Activated naive CD8-positive, alpha-beta T cell treated with anti-CD3 and anti-CD28 coated beads, Interleukin-2, amount 10 ng/mL, durations not matched to agents 7 days and 5 days (primary cell): Measurements from ENCODE around the gene CD151. TPM values are rescaled to one million over a fixed set of nuclear protein-coding genes. Genes with fewer than 3 reads are reported as not detected.

Experiments
- ATAC-seq: fragments of 150-1000 bp; cut with Tn5 transposase; one replicate; pipeline ENCODE4 v1.10.0; 2021; ENCODE audit warnings: low read depth, moderate library complexity
- POLR2A ChIA-PET: fragments of 350-600 bp; sonication (Branson Sonifier 250); formaldehyde crosslinking; loops from one replicate; lab custom pipeline; 2021; ENCODE audit warnings: antibody characterized with exemption; lab: Charles Lee
- DNase-seq: peaks from one replicate; pipeline ENCODE4 v3.0.0; 2021
- H3K27ac Mint-ChIP-seq: one replicate; pipeline ENCODE4 v1.8.0; 2022; ENCODE audit warnings: mild to moderate bottlenecking, mixed read lengths
- H3K27me3 Mint-ChIP-seq: one replicate; pipeline ENCODE4 v1.8.0; 2022; ENCODE audit warnings: mild to moderate bottlenecking, moderate library complexity, mixed read lengths
- H3K36me3 Mint-ChIP-seq: one replicate; pipeline ENCODE4 v1.8.0; 2021; ENCODE audit warnings: mild to moderate bottlenecking, mixed read lengths
- H3K4me1 Mint-ChIP-seq: one replicate; pipeline ENCODE4 v1.8.0; 2021; ENCODE audit warnings: mixed read lengths
- H3K4me3 Mint-ChIP-seq: one replicate; pipeline ENCODE4 v1.8.0; 2022; ENCODE audit warnings: mild to moderate bottlenecking, moderate library complexity, mixed read lengths
- H3K9me3 Mint-ChIP-seq: one replicate; pipeline ENCODE4 v1.8.0; 2021; ENCODE audit warnings: mixed read lengths
- total RNA-seq, 2 experiments: library from RNA; stranded (reverse); gene quantifications; one replicate each; pipeline ENCODE4 v1.2.3, GENCODE V29; 2021

Gene CD151
- total RNA-seq, 2 experiments from 2014 or later: 36.4 to 37.4 TPM

DNA sequence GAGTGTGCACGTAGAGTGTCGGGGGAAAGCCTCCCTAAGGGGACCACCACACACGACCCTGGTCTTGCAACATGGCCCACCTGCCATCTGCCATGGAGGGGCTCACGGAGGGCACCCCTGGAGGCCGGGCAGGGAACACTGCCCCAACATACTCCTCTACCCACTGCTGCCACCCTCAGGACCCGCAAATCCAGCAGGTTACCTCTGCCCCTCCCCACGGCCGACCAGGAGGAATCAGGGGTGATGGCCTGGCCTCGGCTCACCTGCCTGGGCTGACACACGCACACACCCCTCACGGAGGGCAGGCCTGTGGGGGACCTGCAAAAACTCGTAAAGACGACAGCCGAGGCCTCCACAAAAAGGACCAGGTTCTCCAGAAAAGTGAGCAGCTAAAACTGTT is 47.7 kb downstream of the CD151 start:
- POLR2A ChIA-PET: no interaction called here
- DNase-seq: no peak
- H3K36me3 Mint-ChIP-seq: peaks cover 2% of the 10 kb centered on the region
- H3K9me3 Mint-ChIP-seq: no peaks in the 10 kb centered on the region
- no peak for ATAC-seq
- no peaks in the 10 kb centered on the region for H3K4me1 Mint-ChIP-seq
- no peaks in the 10 kb centered on the region for H3K27me3 Mint-ChIP-seq
- H3K4me3 Mint-ChIP-seq: no peak overlapping the region
- no peak overlapping the region for H3K27ac Mint-ChIP-seq

- ATAC-seq: no peak
- Mint-ChIP-seq H3K36me3 (no peaks in the 10 kb centered on the region), H3K4me1 (no peaks in the 10 kb centered on the region), H3K9me3 (no peaks in the 10 kb centered on the region), H3K4me3 (no peak overlapping the region), H3K27me3 (no peaks in the 10 kb centered on the region), H3K27ac (no peak overlapping the region)
- POLR2A ChIA-PET: no interaction called here
- DNase-seq: no peak
These were observed 49.8 kb downstream of the CD151 start for GRCh38 chr11:882596-882995.

DNA sequence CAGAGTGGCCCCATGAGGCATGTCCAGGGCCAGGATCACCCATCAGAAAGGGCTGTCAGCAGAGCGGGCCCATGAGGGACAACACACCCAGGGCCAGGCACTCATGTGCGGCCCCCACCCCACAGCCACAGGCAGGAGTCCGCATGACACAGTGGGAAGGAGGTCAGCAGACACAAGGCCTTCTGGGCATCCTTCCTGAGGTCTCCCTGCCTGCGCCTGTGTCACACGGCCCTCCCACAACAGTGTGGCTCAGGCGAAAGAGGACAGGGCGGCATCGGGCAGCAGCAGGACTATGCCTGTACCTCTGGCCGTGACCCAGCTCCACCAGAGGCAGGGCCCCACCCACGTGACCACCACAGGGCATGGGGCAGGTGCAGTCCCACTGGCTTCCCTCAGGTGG is 50.8 kb downstream of the CD151 start:
- POLR2A ChIA-PET: no interaction called here
- no peaks in the 10 kb centered on the region for H3K36me3 Mint-ChIP-seq
- H3K4me1 Mint-ChIP-seq: no peaks in the 10 kb centered on the region
- ATAC-seq (no peak), DNase-seq (no peak)
- H3K4me3 Mint-ChIP-seq: no peak overlapping the region
- no peaks in the 10 kb centered on the region for H3K27me3 Mint-ChIP-seq
- H3K9me3 Mint-ChIP-seq: no peaks in the 10 kb centered on the region
- no peak overlapping the region for H3K27ac Mint-ChIP-seq

DNA sequence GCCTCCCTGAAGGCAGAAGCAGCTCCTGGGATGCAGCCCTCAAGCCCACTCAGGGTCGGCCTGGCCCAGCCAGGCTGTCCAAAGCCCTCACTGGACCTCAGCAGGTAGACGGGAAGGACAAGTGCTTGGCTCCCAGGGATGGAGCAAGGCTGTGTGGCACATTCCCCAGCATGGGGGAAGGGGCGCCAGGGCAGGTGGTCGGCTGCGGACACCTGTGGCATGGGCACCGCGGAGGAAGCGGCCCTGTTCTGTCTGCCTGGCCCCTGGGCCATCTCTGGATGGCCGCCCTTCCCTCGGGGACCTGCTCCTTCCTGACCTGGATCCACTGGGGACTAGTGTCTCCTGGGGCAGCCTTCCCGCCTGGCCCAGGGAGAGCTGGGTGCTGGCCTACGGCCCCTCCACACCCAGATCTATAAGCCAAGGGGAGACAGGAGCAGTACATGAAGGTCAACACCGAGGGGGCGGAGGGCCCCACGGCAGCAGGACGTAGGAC is 51.9 kb downstream of the CD151 start:
- Mint-ChIP-seq H3K4me3 (no peak overlapping the region), H3K27ac (no peak overlapping the region), H3K27me3 (no peaks in the 10 kb centered on the region), H3K9me3 (no peaks in the 10 kb centered on the region), H3K36me3 (no peaks in the 10 kb centered on the region), H3K4me1 (no peaks in the 10 kb centered on the region)
- POLR2A ChIA-PET: no interaction called here
- ATAC-seq (no peak), DNase-seq (no peak)

DNA sequence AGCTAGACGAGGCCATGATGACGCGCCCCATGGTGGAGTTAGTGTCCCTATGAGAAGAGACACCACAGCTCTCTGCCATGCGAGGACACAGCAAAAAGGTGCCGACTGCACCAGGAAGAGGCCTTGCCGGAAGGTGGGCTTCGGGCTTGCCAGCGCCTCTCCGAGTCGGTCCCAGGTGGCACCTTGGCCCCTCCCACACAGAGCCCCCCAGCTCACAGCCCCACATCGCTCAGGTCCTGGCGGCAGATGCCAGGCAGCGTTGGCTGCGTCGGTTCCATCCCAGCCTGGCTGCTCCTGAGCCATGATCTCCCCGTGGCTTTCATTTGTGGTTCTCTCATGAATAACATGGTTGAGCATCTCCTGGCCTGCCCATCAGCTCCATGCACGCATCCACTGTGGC is 53.8 kb downstream of the CD151 start:
- no peaks in the 10 kb centered on the region for H3K9me3 Mint-ChIP-seq
- DNase-seq (no peak), ATAC-seq (no peak)
- POLR2A ChIA-PET: no interaction called here
- H3K4me1 Mint-ChIP-seq: no peaks in the 10 kb centered on the region
- no peak overlapping the region for H3K4me3 Mint-ChIP-seq
- H3K27ac Mint-ChIP-seq: no peak overlapping the region
- H3K36me3 Mint-ChIP-seq: no peaks in the 10 kb centered on the region
- H3K27me3 Mint-ChIP-seq: no peaks in the 10 kb centered on the region

DNA sequence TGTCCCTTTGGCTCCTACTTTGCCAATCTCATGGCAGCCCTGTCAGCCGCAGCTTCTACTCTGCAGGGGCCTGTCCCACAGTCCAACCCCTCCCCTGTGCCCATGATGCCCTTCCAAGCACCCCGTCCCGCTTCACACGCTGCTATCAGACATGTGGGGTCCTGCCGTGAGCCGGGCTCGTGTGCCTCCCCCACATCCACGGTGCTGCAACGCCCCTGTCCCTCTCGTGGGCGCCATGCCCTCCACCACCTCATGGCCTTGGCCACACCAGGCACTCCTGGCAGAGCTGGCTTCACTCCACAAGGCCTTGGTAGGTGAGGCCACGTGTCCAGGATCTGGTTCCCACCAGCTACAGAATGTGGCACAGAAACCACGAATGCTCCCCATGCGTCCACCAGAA is 54.8 kb downstream of the CD151 start:
- Mint-ChIP-seq H3K4me3 (no peak overlapping the region), H3K27me3 (no peaks in the 10 kb centered on the region), H3K27ac (no peak overlapping the region), H3K36me3 (no peaks in the 10 kb centered on the region), H3K9me3 (no peaks in the 10 kb centered on the region), H3K4me1 (no peaks in the 10 kb centered on the region)
- POLR2A ChIA-PET: no interaction called here
- no peak for DNase-seq
- ATAC-seq: no peak

Other genes with a start within 250 kb of the CD151 start
- 100 to 1,000 TPM; 160 to 165 TPM for gene IRF7, start 217.0 kb upstream of the CD151 start, total RNA-seq
- not detected for gene CDHR5, start 208.0 kb upstream of the CD151 start, total RNA-seq
- gene SCT, start 205.8 kb upstream of the CD151 start, total RNA-seq: not detected
- gene DRD4, start 195.7 kb upstream of the CD151 start, total RNA-seq: under 1 TPM; 0.51 to 0.72 TPM
- gene DEAF1, start 137.7 kb upstream of the CD151 start, total RNA-seq: 10 to 100 TPM; 33.1 to 36.0 TPM
- 10 to 100 TPM; 38.9 to 39.7 TPM for gene TMEM80, start 137.1 kb upstream of the CD151 start, total RNA-seq
- gene EPS8L2, start 126.7 kb upstream of the CD151 start, total RNA-seq: 10 to 100 TPM; 19.0 to 24.5 TPM
- 100 to 1,000 TPM; 199 to 206 TPM for gene TALDO1, start 85.5 kb upstream of the CD151 start, total RNA-seq
- gene GATD1, start 55.5 kb upstream of the CD151 start, total RNA-seq: 10 to 100 TPM; 59.8 to 62.4 TPM
- under 1 TPM in 1 of 2 experiments, not detected in 1; 0.37 TPM for gene CEND1, start 42.9 kb upstream of the CD151 start, total RNA-seq
- 10 to 100 TPM; 35.1 to 35.8 TPM for gene SLC25A22, start 34.7 kb upstream of the CD151 start, total RNA-seq
- 10 to 100 TPM; 53.4 to 53.6 TPM for gene PIDD1, start 27.7 kb upstream of the CD151 start, total RNA-seq
- gene RPLP2, start 23.0 kb upstream of the CD151 start, total RNA-seq: 1,000 to 10,000 TPM; 2,888 to 3,019 TPM
- gene PNPLA2, start 14.0 kb upstream of the CD151 start, total RNA-seq: 100 to 1,000 TPM; 110 to 125 TPM
- 10 to 100 TPM; 10.5 to 11.2 TPM for gene CRACR2B, start 5.0 kb upstream of the CD151 start, total RNA-seq
- 10 to 100 TPM; 76.7 to 78.9 TPM for gene POLR2L, start 9.6 kb downstream of the CD151 start, total RNA-seq
- 10 to 100 TPM; 19.0 to 20.3 TPM for gene TSPAN4, start 9.9 kb downstream of the CD151 start, total RNA-seq
- gene CHID1, start 77.9 kb downstream of the CD151 start, total RNA-seq: 10 to 100 TPM; 39.7 to 47.9 TPM
- gene AP2A2, start 92.9 kb downstream of the CD151 start, total RNA-seq: 10 to 100 TPM; 49.1 to 52.1 TPM
- gene MUC6, start 203.8 kb downstream of the CD151 start, total RNA-seq: not detected
- gene MUC2, start 241.9 kb downstream of the CD151 start, total RNA-seq: not detected